COLO668 (cell line): ENCODE results near the gene FNBP1.

ENCODE experiments used
- DNase-seq: peaks from one replicate; lab custom pipeline; 2025; ENCODE audit not compliant: unreplicated experiment; lab: John Stamatoyannopoulos, UW

FNBP1 gene

GRCh38 chr9:130042885-130043653 lies at the start of gene FNBP1:
Gene FNBP1 (minus strand): TSS chr9:130043189. CDS start chr9:130042975, 214 bp downstream.
- DNase-seq = peak; percentile 63

GRCh38 chr9:130090915-130091314 lies 47.9 kb upstream of the FNBP1 start:
- DNase-seq = no peak

- no peak for DNase-seq
Measured at GRCh38 chr9:130089141-130089540, 46.2 kb upstream of the FNBP1 start.

- no peak for DNase-seq
Measured at GRCh38 chr9:130088051-130088450, 45.1 kb upstream of the FNBP1 start.

GRCh38 chr9:130084337-130084736 lies 41.3 kb upstream of the FNBP1 start:
- no peak for DNase-seq

- DNase-seq = no peak
Measured at GRCh38 chr9:130078547-130078946, 35.6 kb upstream of the FNBP1 start.

- DNase-seq = no peak
Measured at GRCh38 chr9:130073373-130073772, 30.4 kb upstream of the FNBP1 start.

GRCh38 chr9:130072515-130073235 lies 29.7 kb upstream of the FNBP1 start:
- DNase-seq = no peak

- no peak for DNase-seq
Measured at GRCh38 chr9:130069048-130069447, 26.1 kb upstream of the FNBP1 start.

GRCh38 chr9:130064621-130065020 lies 21.6 kb upstream of the FNBP1 start:
- no peak for DNase-seq

GRCh38 chr9:130062750-130063149 lies 19.8 kb upstream of the FNBP1 start:
- no peak for DNase-seq

- no peak for DNase-seq
Measured at GRCh38 chr9:130060296-130060695, 17.3 kb upstream of the FNBP1 start.

- no peak for DNase-seq
Measured at GRCh38 chr9:130058887-130059286, 15.9 kb upstream of the FNBP1 start.

- no peak for DNase-seq
Measured at GRCh38 chr9:130058154-130058553, 15.2 kb upstream of the FNBP1 start.

GRCh38 chr9:130054820-130055219 lies 11.8 kb upstream of the FNBP1 start:
- no peak for DNase-seq

- DNase-seq = no peak
Measured at GRCh38 chr9:130054325-130054786, 11.4 kb upstream of the FNBP1 start.

- peak; percentile 77 for DNase-seq
Measured at GRCh38 chr9:130053504-130054324, 10.7 kb upstream of the FNBP1 start, which contains the start of gene GPR107. Gene GPR107 (plus strand): TSS chr9:130053906. CDS start chr9:130053933, 27 bp downstream.

GRCh38 chr9:130053109-130053503 lies 10.1 kb upstream of the FNBP1 start:
- DNase-seq = no peak

GRCh38 chr9:130051855-130052254 lies 8.9 kb upstream of the FNBP1 start:
- no peak for DNase-seq

GRCh38 chr9:130050462-130050861 lies 7.5 kb upstream of the FNBP1 start:
- no peak for DNase-seq
